CD1c-positive myeloid dendritic cell (primary cell): ENCODE measurements around the gene CXCL16.
A peak's percentile ranks its signal among the peaks of the same experiment; 100 is the strongest.
"Not testable (repeated sequence)": the region's sequence is repeated elsewhere in the genome, so short reads cannot be mapped to it uniquely, and the experiment has no call there.

Experiments used
- DNase-seq: peaks from one replicate; pipeline ENCODE4 v3.0.0-alpha.2; 2016; ENCODE audit errors: extremely low spot score

CXCL16 gene

DNA sequence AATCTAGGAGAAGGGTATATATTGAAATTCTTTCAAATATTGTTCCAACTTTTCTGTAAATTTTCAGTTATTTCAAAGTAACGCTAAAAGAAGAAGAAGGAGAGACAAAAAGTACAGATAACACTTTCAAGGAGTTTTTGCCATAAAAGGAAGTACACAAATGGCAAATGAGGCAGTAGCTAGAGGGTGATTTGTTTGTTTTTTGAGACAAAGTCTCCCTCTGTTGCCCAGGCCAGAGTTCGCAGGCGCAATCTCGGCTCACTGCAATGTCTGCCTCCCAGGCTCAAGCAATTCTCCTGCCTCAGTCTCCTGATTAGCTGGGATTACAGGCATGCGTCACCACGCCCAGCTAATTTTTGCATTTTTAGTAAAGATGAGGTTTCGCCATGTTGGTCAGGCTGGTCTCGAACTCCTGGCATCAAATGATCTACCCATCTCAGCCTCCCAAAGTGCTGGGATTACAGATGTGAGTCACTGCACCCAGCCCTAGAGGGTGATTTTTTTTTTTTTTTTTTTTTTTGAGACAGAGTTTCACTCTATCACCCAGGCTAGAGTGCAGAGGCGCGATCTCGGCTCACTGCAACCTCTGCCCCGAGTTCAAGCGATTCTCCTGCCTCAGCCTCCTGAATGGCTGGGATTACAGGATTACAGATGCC, 40.2 kb downstream of the CXCL16 start:
- peak; percentile 70 for DNase-seq

DNA sequence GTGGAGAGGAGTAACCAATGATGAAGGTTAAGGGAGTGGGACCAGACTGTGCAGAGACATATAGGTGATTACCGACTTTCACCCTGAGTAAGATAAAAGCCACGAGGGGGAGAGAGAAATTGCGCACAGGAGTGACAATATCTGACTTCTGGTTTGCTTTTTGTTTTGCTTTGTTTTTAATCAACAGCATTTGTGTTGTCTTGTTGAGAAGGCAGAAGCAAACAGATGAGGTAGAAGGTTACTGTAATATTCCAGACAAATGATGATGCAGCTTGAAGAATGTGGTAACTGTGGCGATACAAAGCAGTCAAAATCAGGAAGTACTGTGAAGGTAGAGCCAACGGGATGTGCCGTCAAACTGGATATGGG, 43.3 kb downstream of the CXCL16 start:
- DNase-seq: peak; percentile 79

DNA sequence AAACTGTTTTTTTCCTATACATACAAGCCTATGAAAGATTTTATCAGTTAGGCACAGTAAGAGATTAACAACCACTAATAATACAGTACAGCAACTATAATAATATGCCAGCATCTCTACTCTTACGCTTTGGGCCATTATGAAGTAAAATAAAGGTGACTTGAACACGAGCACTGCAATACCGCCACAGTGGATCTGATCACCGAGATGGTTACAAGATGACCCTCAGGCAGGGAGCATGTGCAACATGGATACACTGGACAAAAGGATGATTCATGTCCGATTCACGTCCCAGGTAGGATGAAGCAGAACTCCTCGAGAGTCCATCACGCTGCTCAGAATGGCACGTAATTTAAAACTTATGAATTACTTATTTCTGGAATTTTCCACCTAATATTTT, 46.3 kb downstream of the CXCL16 start:
- no peak for DNase-seq

DNA sequence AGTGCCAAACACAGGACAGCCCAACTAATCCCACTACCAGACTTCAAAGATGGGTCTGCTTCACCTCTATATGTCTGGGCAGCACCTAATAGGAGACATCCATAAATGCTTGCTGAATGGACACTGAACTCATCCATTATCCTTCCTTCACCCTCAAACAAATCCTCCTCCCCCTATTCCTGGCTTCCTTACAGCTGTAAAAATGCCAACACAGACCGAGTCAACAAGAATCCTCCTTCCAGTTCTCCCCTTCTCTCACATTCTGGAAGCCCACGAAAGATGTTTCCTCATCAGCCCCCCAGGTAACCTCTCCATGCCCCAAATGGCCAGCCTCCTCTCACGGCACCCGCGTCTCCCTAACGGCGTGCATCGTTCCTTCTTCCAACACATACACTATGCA, 48.0 kb downstream of the CXCL16 start:
- DNase-seq: no peak

DNA sequence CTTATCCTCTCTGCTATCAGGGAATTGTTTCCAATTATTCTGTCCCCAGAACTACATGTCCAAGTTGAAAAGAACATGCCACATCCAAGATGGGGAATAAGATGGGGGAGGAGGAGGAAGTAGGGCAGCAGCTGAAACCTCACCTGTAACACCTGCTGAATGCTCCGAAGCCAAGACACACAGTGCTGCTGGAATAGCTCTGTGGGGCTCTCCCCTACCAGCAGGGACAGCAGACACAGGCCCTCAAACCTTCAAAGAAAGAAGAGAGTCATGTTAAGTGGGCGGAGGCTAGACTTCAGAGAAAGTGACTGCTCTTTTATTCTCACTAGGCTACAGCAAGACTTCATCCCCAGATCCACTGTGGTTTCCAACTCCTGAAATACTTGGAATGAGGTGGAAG, 49.0 kb downstream of the CXCL16 start:
- no peak for DNase-seq

DNA sequence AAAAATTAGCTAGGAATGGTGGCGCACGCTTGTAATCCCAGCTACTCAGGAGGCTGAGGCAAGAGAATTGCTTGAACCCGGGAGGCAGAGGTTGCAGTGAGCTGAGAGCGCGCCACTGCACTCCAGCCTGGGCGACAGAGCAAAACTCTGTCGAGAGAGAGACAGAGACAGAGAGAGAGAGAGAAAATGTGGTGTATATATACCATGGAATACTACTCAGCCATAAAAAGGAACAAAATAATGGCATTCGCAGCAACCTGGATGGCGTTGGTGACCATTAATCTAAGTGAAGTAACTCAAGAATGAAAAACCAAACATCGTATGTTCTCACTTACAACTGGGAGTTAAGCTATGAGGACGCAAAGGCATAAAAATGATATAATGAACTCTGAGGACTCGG, 49.9 kb downstream of the CXCL16 start:
- not testable (repeated sequence) for DNase-seq

DNA sequence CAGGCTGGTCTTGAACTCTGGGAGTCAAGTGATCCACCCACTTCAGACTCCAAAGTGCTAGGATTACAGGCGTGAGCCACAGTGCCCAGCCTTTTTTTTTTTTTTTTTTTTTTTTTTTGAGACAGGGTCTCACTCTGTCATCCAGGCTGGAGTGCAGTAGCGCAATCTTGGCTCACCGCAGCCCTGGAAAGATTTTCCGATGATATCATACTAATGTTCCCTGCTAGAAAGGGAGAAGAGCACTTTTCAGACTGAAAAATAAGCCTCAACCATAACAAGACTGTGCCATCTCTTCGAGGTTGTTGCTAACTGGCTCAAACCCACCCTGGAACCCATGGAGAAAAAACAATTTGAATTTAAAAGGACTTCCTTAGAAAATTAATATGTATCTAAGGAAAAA, 56.0 kb downstream of the CXCL16 start:
- not testable (repeated sequence) for DNase-seq
